ENCODE results near the gene TUFM.

- TF ChIP-seq CTCF (IDR thresholded peaks at IDR 0.05; ENCODE audit: low read depth, low read length) (no peak), EZH2phosphoT487 (IDR thresholded peaks at IDR 0.05; ENCODE audit: low read depth) (no peak)
Observed at GRCh38 chr16:28865722-28866453, 19.7 kb upstream of the TUFM start.

All from OCI-LY3 (cell line).